Mammary epithelial cell (primary cell): ENCODE results near the gene SLC24A3.

Experiments used
- EZH2 ChIP-seq: IDR thresholded peaks from 2 replicates; pipeline ENCODE4 v1.6.1; 2012; ENCODE audit warnings: low read length, inconsistent platforms, borderline replicate concordance
- TF ChIP-seq, protein P1 (sequence below), 2 donors: IDR thresholded peaks in 1 of 2; conservative IDR thresholded peaks in 1 of 2; 2 replicates each; pipeline ENCODE4 v1.5.1; 2011 to 2012; ENCODE audit warnings: inconsistent platforms in 2 of 2, low read length in 2 of 2, mild to moderate bottlenecking in 2 of 2, control low read depth in 1 of 2, low read depth in 1 of 2; ENCODE audit not compliant: insufficient read depth in 1 of 2; ENCODE audit errors: extremely low read depth in 1 of 2

DNA sequence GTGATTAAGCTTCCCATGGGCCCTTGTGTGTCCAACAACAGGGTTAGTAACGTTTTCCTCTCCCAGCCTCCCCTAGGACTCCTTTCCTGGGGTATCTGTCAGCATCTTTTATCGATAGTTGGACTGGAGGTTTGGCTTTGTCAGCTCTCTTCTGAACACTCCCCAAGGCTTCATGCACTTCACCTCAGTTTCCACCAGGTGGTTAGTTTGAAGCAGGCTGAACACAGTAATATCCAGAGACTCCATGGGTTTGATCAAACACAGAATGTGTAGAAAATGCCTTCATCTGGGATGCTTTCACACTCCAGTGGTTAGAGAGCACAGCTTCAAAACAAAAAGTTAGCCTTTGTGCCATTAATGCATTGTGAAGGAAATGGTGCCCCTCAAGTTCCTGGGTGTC is 139.1 kb downstream of the SLC24A3 start:
- TF ChIP-seq, protein P1, sequence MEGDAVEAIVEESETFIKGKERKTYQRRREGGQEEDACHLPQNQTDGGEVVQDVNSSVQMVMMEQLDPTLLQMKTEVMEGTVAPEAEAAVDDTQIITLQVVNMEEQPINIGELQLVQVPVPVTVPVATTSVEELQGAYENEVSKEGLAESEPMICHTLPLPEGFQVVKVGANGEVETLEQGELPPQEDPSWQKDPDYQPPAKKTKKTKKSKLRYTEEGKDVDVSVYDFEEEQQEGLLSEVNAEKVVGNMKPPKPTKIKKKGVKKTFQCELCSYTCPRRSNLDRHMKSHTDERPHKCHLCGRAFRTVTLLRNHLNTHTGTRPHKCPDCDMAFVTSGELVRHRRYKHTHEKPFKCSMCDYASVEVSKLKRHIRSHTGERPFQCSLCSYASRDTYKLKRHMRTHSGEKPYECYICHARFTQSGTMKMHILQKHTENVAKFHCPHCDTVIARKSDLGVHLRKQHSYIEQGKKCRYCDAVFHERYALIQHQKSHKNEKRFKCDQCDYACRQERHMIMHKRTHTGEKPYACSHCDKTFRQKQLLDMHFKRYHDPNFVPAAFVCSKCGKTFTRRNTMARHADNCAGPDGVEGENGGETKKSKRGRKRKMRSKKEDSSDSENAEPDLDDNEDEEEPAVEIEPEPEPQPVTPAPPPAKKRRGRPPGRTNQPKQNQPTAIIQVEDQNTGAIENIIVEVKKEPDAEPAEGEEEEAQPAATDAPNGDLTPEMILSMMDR (conservative IDR thresholded peaks at IDR 0.05 in 1 of 2, IDR thresholded peaks at IDR 0.05 in 1 of 2; ENCODE audit: extremely low read depth in 1 of 2, insufficient read depth in 1 of 2, low read depth in 1 of 2, low read length in 2 of 2), result no peak
- TF ChIP-seq EZH2, result no peak
